Brain microvascular endothelial cell (primary cell): ENCODE results near the gene SPECC1L.

Experiments used
- DNase-seq: peaks from one replicate; pipeline ENCODE4 v3.0.0-alpha.2; 2020
- H3K27ac ChIP-seq: fragments of 250-450 bp; sonication (Bioruptor Pico); 2 replicates; pipeline ENCODE4 v1.5.1; 2020; ENCODE audit warnings: mild to moderate bottlenecking, moderate library complexity
- H3K27me3 ChIP-seq: fragments of 250-450 bp; sonication (Bioruptor Pico); replicated peaks from 2 replicates; pipeline ENCODE4 v1.5.1; 2020; ENCODE audit warnings: mild to moderate bottlenecking
- H3K36me3 ChIP-seq: fragments of 250-450 bp; sonication (Bioruptor Pico); replicated peaks from 2 replicates; pipeline ENCODE4 v1.5.1; 2020; ENCODE audit warnings: mild to moderate bottlenecking
- H3K4me3 ChIP-seq: 2 replicates; pipeline ENCODE4 v1.5.1; 2011; ENCODE audit warnings: low read depth, mild to moderate bottlenecking, control low read depth, low read length, moderate library complexity
- CTCF ChIP-seq: IDR thresholded peaks from 2 replicates; pipeline ENCODE4 v1.5.1; 2011; ENCODE audit warnings: low read depth, mild to moderate bottlenecking, moderate library complexity, low read length, control low read depth, inconsistent platforms; ENCODE audit errors: missing control alignments
- in situ Hi-C: cut with HindIII; loops from 2 replicates; pipeline ENCODE4 v1.10.0; 2017; ENCODE audit warnings: low sequenced_read_pairs, low pct_ligation_motif_present

Gene SPECC1L

GRCh38 chr22:24404561-24405275 lies 134.1 kb downstream of the SPECC1L start:
- DNase-seq = no peak
- in situ Hi-C loops = no loop called here
- TF ChIP-seq CTCF = no peak
- Histone ChIP-seq H3K4me3 (no peak overlapping the region), H3K27me3 (no peaks in the 10 kb centered on the region), H3K36me3 (peaks cover 6% of the 10 kb centered on the region), H3K27ac (no peak overlapping the region)

GRCh38 chr22:24405631-24406321 lies 135.1 kb downstream of the SPECC1L start:
- TF ChIP-seq CTCF = no peak
- no peak for DNase-seq
- in situ Hi-C loops = no loop called here
- Histone ChIP-seq H3K4me3 (no peak overlapping the region), H3K27me3 (no peaks in the 10 kb centered on the region), H3K27ac (no peak overlapping the region), H3K36me3 (peaks cover 6% of the 10 kb centered on the region)

- in situ Hi-C loops = no loop called here
- no peak for DNase-seq
- Histone ChIP-seq H3K4me3 (no peak overlapping the region), H3K27ac (no peak overlapping the region), H3K36me3 (peaks cover 3% of the 10 kb centered on the region), H3K27me3 (no peaks in the 10 kb centered on the region)
- TF ChIP-seq CTCF = no peak
Observed at GRCh38 chr22:24406322-24407277, 136.0 kb downstream of the SPECC1L start.

GRCh38 chr22:24407278-24407665 lies 136.6 kb downstream of the SPECC1L start:
- no peak for DNase-seq
- in situ Hi-C loops = no loop called here
- Histone ChIP-seq H3K4me3 (no peak overlapping the region), H3K27ac (no peak overlapping the region), H3K36me3 (peaks cover 3% of the 10 kb centered on the region), H3K27me3 (no peaks in the 10 kb centered on the region)
- no peak for TF ChIP-seq CTCF

GRCh38 chr22:24407884-24408283 lies 137.3 kb downstream of the SPECC1L start:
- no peak overlapping the region for H3K4me3 ChIP-seq
- TF ChIP-seq CTCF = no peak
- H3K36me3 ChIP-seq = peaks cover 3% of the 10 kb centered on the region
- DNase-seq = no peak
- H3K27me3 ChIP-seq = no peaks in the 10 kb centered on the region
- no peak overlapping the region for H3K27ac ChIP-seq
- in situ Hi-C loops = no loop called here
